HL-60 (cell line): ENCODE data around the gene AAMP.
A peak's percentile ranks its signal among the peaks of the same experiment; 100 is the strongest.
"Not testable (repeated sequence)": the region's sequence is repeated elsewhere in the genome, so short reads cannot be mapped to it uniquely, and the experiment has no call there.

ENCODE experiments used
- DNase-seq, 2 experiments: peaks; one replicate each; pipeline ENCODE4 v3.0.0-alpha.2; 2010 to 2020; ENCODE audit warnings: low read depth in 1 of 2, low spot score in 1 of 2
- H3K27ac ChIP-seq: fragments of 250-450 bp; sonication (Bioruptor Pico); replicated peaks from 2 replicates; pipeline ENCODE4 v1.5.1; 2020; ENCODE audit warnings: mild to moderate bottlenecking, moderate library complexity
- H3K27me3 ChIP-seq: fragments of 250-450 bp; sonication (Bioruptor Pico); 2 replicates; pipeline ENCODE4 v1.5.1; 2021; ENCODE audit warnings: mild to moderate bottlenecking, moderate library complexity; ENCODE audit not compliant: insufficient read depth, poor library complexity, severe bottlenecking
- H3K4me3 ChIP-seq: replicated peaks from 2 replicates; pipeline ENCODE4 v1.5.1; 2011; ENCODE audit warnings: mild to moderate bottlenecking, control low read depth, low read length; ENCODE audit not compliant: insufficient read depth
- CTCF ChIP-seq: IDR thresholded peaks from one replicate; pipeline ENCODE4 v1.5.1; 2011; ENCODE audit warnings: low read length, control low read depth, inconsistent platforms; ENCODE audit not compliant: insufficient read depth
- GABPA ChIP-seq: IDR thresholded peaks from 2 replicates; pipeline ENCODE4 v1.6.1; 2012; ENCODE audit warnings: low read depth
- POLR2AphosphoS5 ChIP-seq: IDR thresholded peaks from 2 replicates; pipeline ENCODE4 v1.6.1; 2012; ENCODE audit warnings: low read depth
- SPI1 ChIP-seq: IDR thresholded peaks from 2 replicates; pipeline ENCODE4 v1.6.1; 2012; ENCODE audit warnings: low read depth, mild to moderate bottlenecking, borderline replicate concordance
- TF ChIP-seq, protein P1 (sequence below): IDR thresholded peaks from 2 replicates; pipeline ENCODE4 v1.6.1; 2012; ENCODE audit warnings: low read depth; ENCODE audit not compliant: insufficient replicate concordance

The AAMP gene

DNA sequence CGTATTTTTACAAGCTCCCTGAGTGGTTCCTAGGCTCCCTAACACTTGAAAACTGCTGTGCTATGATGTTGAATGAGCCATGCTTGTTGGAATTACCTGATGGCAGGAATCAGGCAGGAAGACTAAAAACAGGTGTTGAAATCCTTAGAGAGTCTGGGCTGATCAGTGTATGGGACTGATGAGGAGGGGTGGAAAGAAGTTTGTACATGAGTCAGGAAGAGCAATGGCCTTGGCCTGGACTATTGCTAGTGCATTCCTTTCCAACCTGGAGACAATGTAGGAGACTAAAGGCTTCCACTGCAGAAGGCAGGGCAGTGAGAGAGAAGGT lies 47.3 kb upstream of the AAMP start:
- TF ChIP-seq CTCF (no peak), GABPA (no peak), POLR2AphosphoS5 (no peak), SPI1 (no peak)
- TF ChIP-seq, protein P1, sequence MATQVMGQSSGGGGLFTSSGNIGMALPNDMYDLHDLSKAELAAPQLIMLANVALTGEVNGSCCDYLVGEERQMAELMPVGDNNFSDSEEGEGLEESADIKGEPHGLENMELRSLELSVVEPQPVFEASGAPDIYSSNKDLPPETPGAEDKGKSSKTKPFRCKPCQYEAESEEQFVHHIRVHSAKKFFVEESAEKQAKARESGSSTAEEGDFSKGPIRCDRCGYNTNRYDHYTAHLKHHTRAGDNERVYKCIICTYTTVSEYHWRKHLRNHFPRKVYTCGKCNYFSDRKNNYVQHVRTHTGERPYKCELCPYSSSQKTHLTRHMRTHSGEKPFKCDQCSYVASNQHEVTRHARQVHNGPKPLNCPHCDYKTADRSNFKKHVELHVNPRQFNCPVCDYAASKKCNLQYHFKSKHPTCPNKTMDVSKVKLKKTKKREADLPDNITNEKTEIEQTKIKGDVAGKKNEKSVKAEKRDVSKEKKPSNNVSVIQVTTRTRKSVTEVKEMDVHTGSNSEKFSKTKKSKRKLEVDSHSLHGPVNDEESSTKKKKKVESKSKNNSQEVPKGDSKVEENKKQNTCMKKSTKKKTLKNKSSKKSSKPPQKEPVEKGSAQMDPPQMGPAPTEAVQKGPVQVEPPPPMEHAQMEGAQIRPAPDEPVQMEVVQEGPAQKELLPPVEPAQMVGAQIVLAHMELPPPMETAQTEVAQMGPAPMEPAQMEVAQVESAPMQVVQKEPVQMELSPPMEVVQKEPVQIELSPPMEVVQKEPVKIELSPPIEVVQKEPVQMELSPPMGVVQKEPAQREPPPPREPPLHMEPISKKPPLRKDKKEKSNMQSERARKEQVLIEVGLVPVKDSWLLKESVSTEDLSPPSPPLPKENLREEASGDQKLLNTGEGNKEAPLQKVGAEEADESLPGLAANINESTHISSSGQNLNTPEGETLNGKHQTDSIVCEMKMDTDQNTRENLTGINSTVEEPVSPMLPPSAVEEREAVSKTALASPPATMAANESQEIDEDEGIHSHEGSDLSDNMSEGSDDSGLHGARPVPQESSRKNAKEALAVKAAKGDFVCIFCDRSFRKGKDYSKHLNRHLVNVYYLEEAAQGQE = no peak
- DNase-seq = no peak
- no peaks in the 10 kb centered on the region for H3K27me3 ChIP-seq
- no peak overlapping the region for H3K4me3 ChIP-seq
- peak overlapping the region; percentile 86 for H3K27ac ChIP-seq

- H3K27me3 ChIP-seq = no peaks in the 10 kb centered on the region
- no peak for TF ChIP-seq GABPA
- TF ChIP-seq SPI1 = no peak
- TF ChIP-seq, protein P1 = no peak
- no peak for TF ChIP-seq POLR2AphosphoS5
- no peak for TF ChIP-seq CTCF
- H3K4me3 ChIP-seq = no peak overlapping the region
- peak overlapping the region; percentile 86 for H3K27ac ChIP-seq
- DNase-seq = no peak
Observed at GRCh38 chr2:218315397-218315796, 45.5 kb upstream of the AAMP start.

- not testable (repeated sequence) for DNase-seq, H3K27me3 ChIP-seq, H3K4me3 ChIP-seq, H3K27ac ChIP-seq
Observed at GRCh38 chr2:218314764-218315163, 44.8 kb upstream of the AAMP start.

DNA sequence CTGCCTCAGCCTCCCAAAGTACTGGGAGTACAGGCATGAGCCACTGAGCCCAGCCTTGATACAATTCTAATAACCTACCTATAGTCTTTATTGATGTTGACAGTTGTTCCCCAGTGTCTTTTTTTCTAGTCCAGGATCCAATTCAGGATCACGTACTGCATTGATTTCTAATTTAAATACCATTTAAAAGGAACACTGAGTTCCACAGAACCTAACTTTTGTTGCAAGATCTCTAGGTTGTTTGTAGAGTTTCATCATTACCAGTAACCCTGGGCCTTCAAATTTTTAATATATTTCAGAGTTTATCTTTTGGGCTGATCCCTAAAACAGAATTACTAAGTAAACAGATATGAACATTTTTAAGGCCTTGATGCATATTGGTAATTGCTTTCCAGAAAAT lies 43.4 kb upstream of the AAMP start:
- Histone ChIP-seq H3K4me3 (no peak overlapping the region), H3K27me3 (no peaks in the 10 kb centered on the region), H3K27ac (no peak overlapping the region)
- no peak for TF ChIP-seq GABPA
- TF ChIP-seq, protein P1 = no peak
- no peak for TF ChIP-seq SPI1
- no peak for TF ChIP-seq POLR2AphosphoS5
- no peak for TF ChIP-seq CTCF
- no peak for DNase-seq
